A549 (cell line): ENCODE measurements around the gene CYB561.

Experiments
- ATOH8 ChIP-seq: fragments of 250-450 bp; sonication (Bioruptor Pico); IDR thresholded peaks from 2 replicates; pipeline ENCODE4 v1.5.0; 2020; ENCODE audit warnings: low read depth, mild to moderate bottlenecking, moderate library complexity
- BHLHE40 ChIP-seq: IDR thresholded peaks from 2 replicates; pipeline ENCODE4 v1.6.1; 2012; ENCODE audit warnings: low read depth, low read length, inconsistent platforms
- CEBPB ChIP-seq, 2 experiments: fragments of >200 bp in 1 of 2; sonication (Bioruptor Twin) in 1 of 2; formaldehyde crosslinking in 1 of 2; IDR thresholded peaks; 2 replicates each; pipeline ENCODE4 v1.6.1; 2012 to 2016
- CHD2 ChIP-seq: fragments of 150-350 bp; IDR thresholded peaks from 2 replicates; pipeline ENCODE4 v1.6.1; 2014; ENCODE audit warnings: low read length; ENCODE audit not compliant: partially characterized antibody
- CTCF ChIP-seq: fragments of >200 bp; sonication (Bioruptor Twin); formaldehyde crosslinking; IDR thresholded peaks from 3 replicates; pipeline ENCODE4 v1.5.1; 2016
- HDAC2 ChIP-seq: fragments of 200-600 bp; sonication (generic); IDR thresholded peaks from 2 replicates; pipeline ENCODE4 v1.6.1; 2016
- KDM1A ChIP-seq: fragments of 200-600 bp; sonication (generic); IDR thresholded peaks from 2 replicates; pipeline ENCODE4 v1.6.1; 2016; ENCODE audit warnings: low read depth, mild to moderate bottlenecking
- RAD21 ChIP-seq, 2 experiments: fragments of >200 bp in 1 of 2; sonication (Bioruptor Twin) in 1 of 2; formaldehyde crosslinking in 1 of 2; IDR thresholded peaks in 1 of 2; conservative IDR thresholded peaks in 1 of 2; 2 replicates in 1 of 2; 3 replicates in 1 of 2; pipeline ENCODE4 v1.6.1; 2012 to 2018; ENCODE audit warnings: inconsistent platforms in 1 of 2
- RARB ChIP-seq: fragments of 250-450 bp; sonication (Bioruptor Pico); IDR thresholded peaks from 2 replicates; pipeline ENCODE4 v1.8.0; 2021; ENCODE audit warnings: mild to moderate bottlenecking, moderate library complexity
- REST ChIP-seq: fragments of 200-600 bp; sonication (generic); IDR thresholded peaks from 2 replicates; pipeline ENCODE4 v1.6.1; 2016; ENCODE audit warnings: antibody characterized with exemption, mild to moderate bottlenecking, moderate library complexity
- TP53 ChIP-seq: fragments of 250-450 bp; sonication (Bioruptor Pico); IDR thresholded peaks from 2 replicates; pipeline ENCODE4 v1.5.0; 2021; ENCODE audit warnings: mild to moderate bottlenecking, moderate library complexity

- no peak for TF ChIP-seq CHD2
- TF ChIP-seq CEBPB (IDR thresholded peaks at IDR 0.05), result no peak
- no peak for TF ChIP-seq CTCF
- TF ChIP-seq ATOH8 (CRISPR knock-in tag), result no peak
- no peak for TF ChIP-seq RAD21 (conservative IDR thresholded peaks at IDR 0.05 in 1 of 2, IDR thresholded peaks at IDR 0.05 in 1 of 2)
- no peak for TF ChIP-seq RARB (CRISPR knock-in tag)
- TF ChIP-seq TP53, result no peak
- no peak for TF ChIP-seq REST
- no peak for TF ChIP-seq KDM1A
- TF ChIP-seq HDAC2, result no peak
- TF ChIP-seq BHLHE40, result no peak
Measured at GRCh38 chr17:63399316-63399715, 46.8 kb downstream of the CYB561 start.
